Upper lobe of left lung (tissue), 6 donors: ENCODE results near the gene SETD2. TPM values are rescaled to one million over a fixed set of nuclear protein-coding genes. Genes with fewer than 3 reads are reported as not detected.

Experiments
- ATAC-seq, 2 donors: fragments of 200-7000 bp; cut with Tn5 transposase; one replicate each; pipeline ENCODE4 v1.9.1; 2022; ENCODE audit warnings: mild to moderate bottlenecking in 2 of 2, moderate library complexity in 2 of 2; ENCODE audit not compliant: low FRiP score in 2 of 2
- DNase-seq, 2 donors: peaks; one replicate each; pipeline ENCODE4 v3.0.0-alpha.2; 2019 to 2020
- H3K27ac ChIP-seq, 4 donors: fragments of 200-600 bp; sonication (generic); one replicate each; pipeline ENCODE4 v1.5.1; 2016 to 2019
- H3K27me3 ChIP-seq, 4 donors: fragments of 200-600 bp; sonication (generic); one replicate each; pipeline ENCODE4 v1.5.1; 2017 to 2019
- H3K36me3 ChIP-seq, 4 donors: fragments of 200-600 bp; sonication (generic); one replicate each; pipeline ENCODE4 v1.5.1; 2016 to 2019
- H3K4me1 ChIP-seq, 4 donors: fragments of 200-600 bp; sonication (generic); one replicate each; pipeline ENCODE4 v1.5.1; 2018 to 2019
- H3K4me3 ChIP-seq, 4 donors: fragments of 200-600 bp; sonication (generic); one replicate each; pipeline ENCODE4 v1.5.1; 2017 to 2019; ENCODE audit warnings: mild to moderate bottlenecking in 2 of 4, moderate library complexity in 1 of 4
- H3K9me3 ChIP-seq, 4 donors: fragments of 200-600 bp; sonication (generic); one replicate each; pipeline ENCODE4 v1.5.1; 2018 to 2019
- EP300 ChIP-seq, 4 donors: sonication (generic); formaldehyde crosslinking; IDR thresholded peaks; one replicate each; pipeline ENCODE4 v1.5.1; 2017; ENCODE audit warnings: antibody characterized with exemption in 4 of 4, control low read depth in 2 of 4
- POLR2A ChIP-seq, 4 donors: fragments of 450-650 bp; IDR thresholded peaks; one replicate each; pipeline ENCODE4 v1.5.1; 2016 to 2017; ENCODE audit warnings: antibody characterized with exemption in 4 of 4, mild to moderate bottlenecking in 2 of 4
- POLR2AphosphoS5 ChIP-seq, 2 donors: sonication (generic); formaldehyde crosslinking; IDR thresholded peaks; one replicate each; pipeline ENCODE4 v1.5.1; 2017; ENCODE audit warnings: antibody characterized with exemption in 2 of 2
- WGBS, 2 donors: methylation state at CpG; one replicate each; pipeline ENCODE4 v1.1.5; 2017 to 2018; 5-methylcytosine and 5-hydroxymethylcytosine counted together
- total RNA-seq, 6 donors: library from RNA; depleted of rRNA in 4 of 6; stranded (reverse); fragments of >200 nt in 4 of 6; gene quantifications; one replicate each; pipeline versions ENCODE4 v1.1.0 to v1.2.1, GENCODE V29; 2016 to 2021
- TF ChIP-seq, protein P1 (sequence below), 6 experiments: fragments of 450-650 bp in 4 of 6; fragments of 200-600 bp in 2 of 6; sonication (generic) in 2 of 6; IDR thresholded peaks; one replicate each; pipeline ENCODE4 v1.5.1; 2016 to 2019; ENCODE audit warnings: antibody characterized with exemption in 6 of 6
- donor health status: DM: no; HTN: no; CAD: no; lungs with moderate emphysema.
- donor health status: DM: no; HTN: yes; CAD: no; lungs with severe emphysema.

SETD2 gene
- total RNA-seq, 6 donors from 2014 or later = 33.8 to 111 (median 53.5) TPM

DNA sequence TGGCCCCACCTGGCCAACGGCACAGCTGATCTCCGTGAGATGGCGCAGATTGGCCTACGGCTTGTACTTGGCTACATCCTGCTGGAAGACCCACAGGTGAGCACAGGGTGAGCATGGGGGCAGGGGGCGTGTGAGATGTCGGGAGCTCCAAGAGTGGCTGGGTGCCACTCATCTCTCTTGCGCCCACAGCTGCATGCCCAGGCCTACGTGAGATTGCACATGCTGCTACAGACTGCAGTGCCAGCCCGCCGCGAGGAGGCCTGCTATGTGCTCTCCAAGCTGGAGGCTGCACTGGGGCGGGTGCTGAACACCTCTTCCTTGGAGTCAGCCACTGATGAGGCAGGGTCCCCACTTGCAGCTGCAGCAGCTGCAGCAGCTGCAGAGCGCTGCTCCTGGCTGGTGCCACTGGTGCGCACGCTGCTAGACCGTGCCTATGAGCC is 162.2 kb downstream of the SETD2 start:
- Histone ChIP-seq H3K4me1 (peaks cover 0 to 10% (median 0%) of the 10 kb centered on the region in 4 donors), H3K27me3 (no peaks in the 10 kb centered on the region), H3K36me3 (peaks cover 12 to 100% (median 90%) of the 10 kb centered on the region in 4 donors), H3K27ac (peak overlapping the region in 1 of 4 donors; percentile 31), H3K9me3 (no peaks in the 10 kb centered on the region), H3K4me3 (no peak overlapping the region)
- TF ChIP-seq POLR2AphosphoS5 (IDR thresholded peaks at IDR 0.05) (no peak), EP300 (IDR thresholded peaks at IDR 0.05) (no peak), POLR2A (IDR thresholded peaks at IDR 0.05) (no peak)
- TF ChIP-seq, protein P1, sequence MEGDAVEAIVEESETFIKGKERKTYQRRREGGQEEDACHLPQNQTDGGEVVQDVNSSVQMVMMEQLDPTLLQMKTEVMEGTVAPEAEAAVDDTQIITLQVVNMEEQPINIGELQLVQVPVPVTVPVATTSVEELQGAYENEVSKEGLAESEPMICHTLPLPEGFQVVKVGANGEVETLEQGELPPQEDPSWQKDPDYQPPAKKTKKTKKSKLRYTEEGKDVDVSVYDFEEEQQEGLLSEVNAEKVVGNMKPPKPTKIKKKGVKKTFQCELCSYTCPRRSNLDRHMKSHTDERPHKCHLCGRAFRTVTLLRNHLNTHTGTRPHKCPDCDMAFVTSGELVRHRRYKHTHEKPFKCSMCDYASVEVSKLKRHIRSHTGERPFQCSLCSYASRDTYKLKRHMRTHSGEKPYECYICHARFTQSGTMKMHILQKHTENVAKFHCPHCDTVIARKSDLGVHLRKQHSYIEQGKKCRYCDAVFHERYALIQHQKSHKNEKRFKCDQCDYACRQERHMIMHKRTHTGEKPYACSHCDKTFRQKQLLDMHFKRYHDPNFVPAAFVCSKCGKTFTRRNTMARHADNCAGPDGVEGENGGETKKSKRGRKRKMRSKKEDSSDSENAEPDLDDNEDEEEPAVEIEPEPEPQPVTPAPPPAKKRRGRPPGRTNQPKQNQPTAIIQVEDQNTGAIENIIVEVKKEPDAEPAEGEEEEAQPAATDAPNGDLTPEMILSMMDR (IDR thresholded peaks at IDR 0.05) = no peak
- 78 to 87% methylated on average over 4 to 13 of the region's 16 CpGs for WGBS, 2 donors
- no peak for DNase-seq
- no peak for ATAC-seq

DNA sequence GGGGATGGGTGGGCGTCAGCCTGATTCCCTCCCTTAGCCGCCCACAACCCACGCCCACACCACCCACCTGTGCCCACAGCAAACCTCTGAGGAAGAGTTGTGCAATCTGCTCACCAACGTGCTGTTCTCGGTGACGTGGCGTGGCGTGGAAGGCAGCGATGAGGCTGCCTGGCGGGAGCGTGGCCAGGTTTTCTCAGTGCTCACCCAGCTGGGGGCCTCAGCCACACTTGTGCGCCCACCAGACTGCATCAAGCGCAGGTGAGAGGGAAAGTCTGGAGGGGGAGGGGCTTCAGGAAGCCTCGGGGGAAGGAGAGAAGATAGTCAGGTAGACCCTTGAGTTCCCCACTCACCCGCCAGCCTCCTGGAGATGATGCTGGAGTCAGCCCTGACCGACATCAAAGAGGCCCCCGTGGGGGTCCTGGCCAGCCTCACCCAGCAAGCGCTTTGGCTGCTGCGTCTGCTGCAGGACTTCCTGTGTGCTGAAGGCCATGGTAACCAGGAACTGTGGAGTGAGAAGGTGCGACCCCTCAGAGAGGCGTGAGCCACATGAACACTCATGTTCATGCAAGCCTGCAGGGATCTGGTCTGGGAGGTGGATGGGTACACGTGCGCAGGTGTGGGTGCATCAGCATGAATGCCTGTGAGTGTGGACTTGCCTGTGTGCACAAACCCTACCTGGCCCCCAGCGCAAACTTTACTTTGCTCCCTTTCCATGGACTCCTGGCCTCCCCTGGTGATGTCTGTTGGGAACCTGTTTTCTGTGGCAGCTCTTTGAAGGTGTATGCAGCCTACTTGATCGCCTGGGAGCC is 162.8 kb downstream of the SETD2 start:
- ATAC-seq (no peak), DNase-seq (no peak)
- Histone ChIP-seq H3K36me3 (peaks cover 8 to 100% (median 90%) of the 10 kb centered on the region in 4 donors), H3K4me1 (peaks cover 0 to 10% (median 0%) of the 10 kb centered on the region in 4 donors), H3K27me3 (no peaks in the 10 kb centered on the region), H3K4me3 (no peak overlapping the region), H3K27ac (peak overlapping the region in 1 of 4 donors; percentile 31), H3K9me3 (no peaks in the 10 kb centered on the region)
- no peak for TF ChIP-seq POLR2A (IDR thresholded peaks at IDR 0.05)
- 83 to 87% methylated on average over 17 to 25 of the region's 25 CpGs for WGBS, 2 donors

DNA sequence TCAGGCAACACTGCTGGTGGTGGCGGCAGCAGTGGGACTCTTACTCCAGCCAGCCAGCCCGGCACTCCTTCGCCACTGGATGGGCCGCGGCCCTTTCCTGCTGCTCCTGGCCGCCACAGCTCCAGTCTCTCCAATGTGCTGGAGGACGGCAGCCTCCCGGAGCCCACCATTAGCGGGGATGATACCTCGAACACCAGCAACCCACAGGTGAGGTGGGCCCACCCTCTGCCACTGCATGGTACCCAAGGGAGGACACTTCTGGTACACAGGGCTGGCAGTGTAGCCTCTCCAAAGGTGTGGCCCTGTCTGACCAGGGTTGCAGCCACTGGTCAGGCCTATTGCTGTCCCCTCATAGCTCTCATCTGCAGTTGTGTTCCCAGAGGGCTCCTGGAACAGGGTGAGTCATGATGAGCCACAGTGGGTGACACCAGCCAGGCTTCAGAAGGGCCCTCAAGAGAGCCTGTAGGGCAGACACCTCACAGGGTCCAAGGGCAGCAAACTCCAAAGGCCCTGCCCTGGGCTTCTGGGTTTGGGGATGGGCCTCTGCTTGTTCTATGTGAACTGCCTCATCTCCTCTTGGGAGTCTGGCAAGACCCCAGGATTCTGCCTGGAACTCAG is 163.6 kb downstream of the SETD2 start:
- TF ChIP-seq, protein P1 (IDR thresholded peaks at IDR 0.05) = no peak
- TF ChIP-seq EP300 (IDR thresholded peaks at IDR 0.05) = no peak
- TF ChIP-seq POLR2AphosphoS5 (IDR thresholded peaks at IDR 0.05) = no peak
- TF ChIP-seq POLR2A (IDR thresholded peaks at IDR 0.05) = no peak
- ATAC-seq (no peak), DNase-seq (no peak)
- Histone ChIP-seq H3K27me3 (no peaks in the 10 kb centered on the region), H3K36me3 (peaks cover 8 to 100% (median 90%) of the 10 kb centered on the region in 4 donors), H3K4me1 (peaks cover 0 to 10% (median 0%) of the 10 kb centered on the region in 4 donors), H3K27ac (peak overlapping the region in 1 of 4 donors; percentile 7), H3K9me3 (no peaks in the 10 kb centered on the region), H3K4me3 (no peak overlapping the region)
- WGBS, 2 donors = 93 to 100% methylated on average over 7 to 10 of the region's 10 CpGs

DNA sequence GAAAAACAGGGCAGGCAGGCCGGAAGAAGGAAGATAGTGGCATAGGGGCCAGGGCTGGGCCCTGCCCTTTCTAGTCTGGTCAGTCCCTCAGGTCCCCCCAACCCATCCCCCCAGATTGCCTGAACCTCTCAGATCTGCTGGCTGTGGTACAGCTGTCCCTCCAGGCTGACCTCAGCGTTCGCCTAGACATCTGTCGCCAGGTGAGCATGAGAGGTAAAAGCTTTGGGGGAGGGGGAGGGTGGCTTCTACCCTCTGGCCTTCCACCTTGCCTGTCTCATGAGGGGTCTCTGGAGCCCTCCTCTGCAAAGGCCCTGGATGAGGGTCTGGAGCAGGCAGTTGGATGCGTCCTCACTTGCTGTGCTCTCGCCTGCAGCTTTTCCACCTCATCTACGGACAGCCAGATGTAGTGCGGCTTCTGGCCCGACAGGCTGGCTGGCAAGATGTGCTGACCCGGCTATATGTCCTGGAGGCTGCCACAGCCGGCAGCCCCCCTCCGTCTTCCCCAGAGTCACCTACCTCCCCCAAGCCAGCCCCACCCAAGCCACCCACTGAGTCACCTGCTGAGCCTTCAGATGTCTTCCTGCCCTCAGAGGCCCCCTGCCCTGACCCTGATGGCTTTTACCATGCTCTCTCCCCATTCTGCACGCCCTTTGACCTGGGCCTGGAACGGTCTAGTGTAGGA is 164.3 kb downstream of the SETD2 start:
- 86 to 87% methylated on average over 11 to 14 of the region's 14 CpGs for WGBS, 2 donors
- Histone ChIP-seq H3K27me3 (no peaks in the 10 kb centered on the region), H3K36me3 (peaks cover 8 to 100% (median 89%) of the 10 kb centered on the region in 4 donors), H3K27ac (no peak overlapping the region), H3K9me3 (no peaks in the 10 kb centered on the region), H3K4me1 (peaks cover 0 to 10% (median 0%) of the 10 kb centered on the region in 4 donors), H3K4me3 (no peak overlapping the region)
- ATAC-seq = no peak
- DNase-seq = no peak
- TF ChIP-seq POLR2A (IDR thresholded peaks at IDR 0.05) (no peak), POLR2AphosphoS5 (IDR thresholded peaks at IDR 0.05) (no peak), EP300 (IDR thresholded peaks at IDR 0.05) (no peak)
- TF ChIP-seq, protein P1 (IDR thresholded peaks at IDR 0.05) = no peak
